Germinal center (tissue), 1 donor: ENCODE results near the gene ANAPC4.
A peak's percentile ranks its signal among the peaks of the same experiment; 100 is the strongest.

Source experiments
- DNase-seq: peaks from one replicate; pipeline ENCODE4 v3.0.0; 2012; ENCODE audit warnings: mixed read lengths, low spot score

Gene ANAPC4

GRCh38 chr4:25433966-25434827 is 57.1 kb downstream of the ANAPC4 start:
- no peak for DNase-seq

- no peak for DNase-seq
Observed at GRCh38 chr4:25437926-25438325, 60.9 kb downstream of the ANAPC4 start.

DNA sequence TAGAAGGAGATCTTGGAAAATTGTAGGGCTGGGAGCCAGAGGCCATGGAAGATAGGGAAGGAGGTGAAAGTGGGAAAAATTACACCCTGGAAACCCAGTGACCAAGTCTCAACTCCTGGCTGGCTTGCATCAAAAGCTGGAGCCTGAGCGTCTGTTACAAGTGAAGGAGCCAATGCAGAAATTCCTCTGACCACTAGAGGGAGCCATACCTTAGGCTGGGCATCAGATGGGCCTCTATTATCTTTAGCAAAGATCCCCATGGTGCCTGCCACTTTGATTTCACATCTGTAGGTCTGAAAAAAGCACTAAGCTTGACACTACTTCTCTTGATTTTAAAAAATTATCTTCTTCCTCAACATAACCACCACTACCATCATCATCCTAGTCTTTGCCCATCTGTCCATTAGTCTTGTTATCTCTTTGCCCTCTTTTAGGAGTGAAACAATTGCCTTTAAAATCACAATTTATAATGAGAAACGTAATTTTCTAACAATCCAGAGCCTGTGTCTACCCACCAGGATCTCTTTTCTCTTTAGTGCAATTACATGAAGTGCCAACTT is 62.9 kb downstream of the ANAPC4 start:
- peak; percentile 80 for DNase-seq

GRCh38 chr4:25440478-25441030 is 63.5 kb downstream of the ANAPC4 start:
- DNase-seq: no peak

- DNase-seq: peak; percentile 18
Observed at GRCh38 chr4:25441519-25442117, 64.6 kb downstream of the ANAPC4 start.

- DNase-seq: no peak
Observed at GRCh38 chr4:25442863-25443307, 65.8 kb downstream of the ANAPC4 start.

DNA sequence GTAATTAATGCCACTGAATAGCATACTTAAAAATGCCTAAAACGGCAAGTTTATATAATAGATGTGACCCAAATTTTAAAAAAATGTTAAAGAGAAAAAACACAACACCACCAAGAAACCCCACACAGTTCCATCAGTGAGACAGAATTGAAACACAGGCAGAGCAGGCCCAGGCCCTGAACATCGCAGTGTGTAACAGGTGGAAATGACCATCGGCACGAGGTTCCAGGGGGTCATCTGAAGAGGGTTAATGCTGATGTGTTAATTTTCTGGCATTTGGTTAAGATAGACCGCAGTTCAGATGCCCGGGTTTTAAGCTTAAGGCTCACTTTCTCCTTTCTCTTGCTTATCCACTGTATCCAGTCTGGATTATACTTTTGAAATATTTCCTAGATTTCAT is 66.8 kb downstream of the ANAPC4 start:
- DNase-seq: no peak

GRCh38 chr4:25446611-25447010 is 69.5 kb downstream of the ANAPC4 start:
- no peak for DNase-seq

- no peak for DNase-seq
Observed at GRCh38 chr4:25448379-25449109, 71.5 kb downstream of the ANAPC4 start.

GRCh38 chr4:25449270-25449669 is 72.2 kb downstream of the ANAPC4 start:
- no peak for DNase-seq

- DNase-seq: no peak
Observed at GRCh38 chr4:25449688-25450087, 72.6 kb downstream of the ANAPC4 start.

DNA sequence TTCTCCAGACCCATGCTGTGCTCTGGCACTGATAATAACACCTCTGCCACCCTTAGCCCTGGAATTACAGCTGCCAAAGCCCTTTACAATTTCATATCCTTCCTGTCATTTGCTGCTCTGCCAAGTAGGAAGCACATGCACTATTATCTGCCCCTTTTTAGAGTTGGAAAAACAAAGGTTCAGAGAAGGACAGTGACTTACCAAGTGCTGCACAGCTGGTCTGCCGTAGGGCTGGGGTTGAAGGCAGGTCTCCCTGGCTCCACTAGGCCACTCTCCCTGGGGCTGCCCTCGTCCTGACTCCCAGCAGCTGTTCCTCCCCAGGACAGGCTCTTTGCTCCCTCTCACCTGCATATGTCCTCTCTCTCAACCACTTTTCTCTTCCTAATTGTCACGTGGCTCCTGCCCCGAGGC is 73.4 kb downstream of the ANAPC4 start:
- DNase-seq: no peak

DNA sequence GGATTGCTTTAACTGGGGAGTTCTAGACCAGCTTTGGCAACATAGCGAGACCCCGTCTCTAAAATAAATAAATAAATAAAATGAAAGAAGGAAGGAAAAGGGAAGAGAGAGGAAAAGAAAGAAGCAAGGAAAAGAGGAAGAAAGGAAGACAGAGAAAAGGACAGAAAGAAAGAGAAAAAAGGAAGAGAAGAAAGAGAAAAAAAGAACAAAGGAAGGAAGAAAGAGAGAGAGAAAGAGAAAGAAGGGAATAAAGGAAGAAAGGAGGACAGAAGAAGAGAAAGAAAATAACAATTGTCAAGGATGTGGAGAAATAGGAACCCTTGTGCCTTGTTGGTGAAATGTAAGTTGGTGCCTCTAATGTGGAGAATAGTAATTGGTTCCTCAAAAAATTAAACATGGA is 74.6 kb downstream of the ANAPC4 start:
- no peak for DNase-seq

DNA sequence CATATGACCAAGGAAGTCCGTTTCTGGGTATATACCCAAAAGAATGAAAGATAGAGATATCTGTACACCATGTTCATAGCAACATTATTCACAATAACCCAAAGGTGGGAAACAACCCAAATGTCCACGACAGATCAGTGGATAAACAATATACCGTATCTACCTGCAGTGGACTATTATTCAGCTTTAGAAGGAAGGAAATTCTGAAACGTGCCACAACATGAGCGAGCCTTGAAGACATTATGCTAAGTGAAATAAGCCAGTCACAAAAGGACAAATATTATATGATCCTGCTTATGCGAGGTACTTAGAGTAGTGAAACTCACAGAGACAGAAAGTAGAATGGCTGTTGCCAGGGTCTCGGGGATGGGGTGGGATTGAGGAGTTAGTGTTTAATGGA is 75.0 kb downstream of the ANAPC4 start:
- DNase-seq: no peak

- no peak for DNase-seq
Observed at GRCh38 chr4:25454476-25454875, 77.4 kb downstream of the ANAPC4 start.

GRCh38 chr4:25457053-25457715 is 80.1 kb downstream of the ANAPC4 start:
- no peak for DNase-seq

- DNase-seq: no peak
Observed at GRCh38 chr4:25466966-25467697, 90.1 kb downstream of the ANAPC4 start.

DNA sequence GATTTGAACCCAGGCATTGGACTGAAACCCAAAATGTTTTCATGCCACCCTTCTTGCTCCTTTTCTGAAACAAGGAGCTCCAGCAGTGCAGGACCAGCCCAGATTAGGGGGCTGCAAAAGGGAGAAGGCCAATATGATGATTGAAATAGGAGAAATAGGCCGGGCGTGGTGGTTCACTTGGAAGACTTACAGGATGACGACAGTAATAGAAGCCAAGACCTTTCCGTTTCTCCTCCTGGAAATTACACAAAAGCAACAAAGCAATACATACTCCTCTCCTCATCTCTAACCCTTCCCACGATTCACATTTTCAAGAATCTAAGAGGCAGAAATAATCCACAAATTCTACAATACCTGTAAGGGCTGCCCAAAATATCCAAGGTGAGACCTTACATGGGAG is 90.8 kb downstream of the ANAPC4 start:
- no peak for DNase-seq
